Measurements from ENCODE around the gene WDPCP. TPM values are rescaled to one million over a fixed set of nuclear protein-coding genes. Genes with fewer than 3 reads are reported as not detected.

Gene WDPCP
- total and polyA plus RNA-seq, 2 of the 8 experiments (the other 6 are each of a cell fraction or from before 2014, with no cell fraction given) = 9.3 to 25.8 TPM

DNA sequence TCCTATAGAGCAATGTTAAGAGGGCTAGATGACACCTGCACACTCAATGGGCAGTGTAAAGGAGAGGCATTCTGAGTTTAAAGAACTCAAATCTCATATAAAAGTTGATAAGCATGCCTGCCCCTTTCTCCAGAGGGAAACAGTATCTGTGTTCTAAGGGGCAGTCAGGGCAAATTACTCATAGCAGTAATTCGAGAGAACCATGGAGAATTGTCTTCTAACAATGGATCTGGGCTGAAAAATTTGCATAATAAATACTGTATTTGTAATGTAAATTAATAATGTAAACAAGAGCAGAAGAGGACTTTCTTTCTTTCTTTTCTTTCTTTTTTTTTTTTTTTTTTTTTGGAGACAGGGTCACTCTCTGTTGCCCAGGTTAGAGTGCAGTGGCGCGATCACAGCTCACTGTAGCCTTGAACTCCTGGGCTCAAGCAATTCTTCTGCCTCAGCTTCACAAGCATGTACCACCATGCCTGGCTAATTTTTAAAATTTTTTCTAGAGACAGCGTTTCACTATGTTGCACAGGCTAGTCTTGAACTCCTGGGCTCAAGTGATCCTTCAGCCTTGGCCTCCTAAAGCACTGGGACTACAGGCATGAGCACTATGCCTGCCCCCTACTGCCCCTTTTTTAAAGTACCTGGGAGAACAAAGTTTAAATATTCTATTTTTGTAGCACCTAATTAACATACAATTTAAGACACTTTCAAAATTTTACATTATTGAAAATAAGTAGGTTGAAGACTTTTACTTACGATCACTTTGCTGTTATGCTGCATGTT, 467.0 kb downstream of the WDPCP start:
- Histone ChIP-seq H3K4ac (replicated peaks; ENCODE audit: insufficient read length, low read depth, low read length) (no peak overlapping the region), H3K4me2 (ENCODE audit: insufficient read depth in 1 of 2, low read depth in 2 of 2, low read length in 2 of 2) (peak overlapping the region; percentile 24 to 27; a peak in 2 of 4 replicates), H4K8ac (ENCODE audit: extremely low read depth, insufficient read depth, low read length) (no peak overlapping the region), H3K23ac (ENCODE audit: insufficient read length) (no peak overlapping the region), H2AFZ (ENCODE audit: low read length) (no peak overlapping the region), H3K56ac (replicated peaks; ENCODE audit: insufficient read length, low read depth, low read length) (no peak overlapping the region), H2BK5ac (ENCODE audit: low read depth, low read length) (no peak overlapping the region), H2AK5ac (ENCODE audit: low read depth, low read length) (no peak overlapping the region), H3K4me1 (replicated peaks in 1 of 4; ENCODE audit: control insufficient read depth in 3 of 4, insufficient read depth in 4 of 4, low read length in 3 of 4) (no peaks in the 10 kb centered on the region), H2BK12ac (ENCODE audit: low read depth, low read length) (no peak overlapping the region), H3K79me1 (ENCODE audit: low read depth, low read length) (no peaks in the 10 kb centered on the region), H2BK20ac (ENCODE audit: low read length) (no peak overlapping the region), H4K91ac (replicated peaks; ENCODE audit: insufficient read length, low read length) (no peak overlapping the region), H3K9me3 (ENCODE audit: insufficient read depth in 2 of 2, low read depth in 1 of 2, low read length in 1 of 2) (no peaks in the 10 kb centered on the region), H3K27ac (ENCODE audit: low read depth, low read length) (no peak overlapping the region), H3K23me2 (ENCODE audit: low read depth, low read length) (no peaks in the 10 kb centered on the region), H4K5ac (ENCODE audit: insufficient read length, low read depth, low read length) (no peak overlapping the region), H3K4me3 (ENCODE audit: extremely low read depth in 1 of 4, insufficient read depth in 2 of 4, low read depth in 3 of 4, low read length in 4 of 4) (0 out of 8 replicates have a peak overlapping the region, but pooled peaks of 1 of the 4 experiments have one; percentile 4), H4K20me1 (replicated peaks in 1 of 2; ENCODE audit: control insufficient read depth in 1 of 2, insufficient read depth in 2 of 2, low read length in 2 of 2) (no peaks in the 10 kb centered on the region), H3K36me3 (ENCODE audit: control insufficient read depth in 2 of 4, insufficient read depth in 4 of 4, low read length in 3 of 4) (peaks cover 0 to 9% (median 0%) of the 10 kb centered on the region in 4 experiments; a peak in 1 of 8 replicates), H3K79me2 (ENCODE audit: control insufficient read depth in 1 of 2, insufficient read depth in 2 of 2, low read length in 2 of 2) (no peaks in the 10 kb centered on the region), H3K9ac (replicated peaks in 1 of 4; ENCODE audit: extremely low read depth in 1 of 4, low read depth in 3 of 4, low read length in 3 of 4) (no peak overlapping the region), H2BK15ac (ENCODE audit: low read length) (no peak overlapping the region), H2BK120ac (replicated peaks; ENCODE audit: low read depth, low read length) (peak overlapping the region; percentile 13), H3K14ac (ENCODE audit: insufficient read length) (no peak overlapping the region), H3K27me3 (replicated peaks in 1 of 4; ENCODE audit: control insufficient read depth in 3 of 4, extremely low read depth in 1 of 4, insufficient read depth in 3 of 4, low read length in 3 of 4) (no peaks in the 10 kb centered on the region), H3K18ac (ENCODE audit: extremely low read depth, low read length) (no peak overlapping the region)
- 85% methylated on average over 3 of the region's 5 CpGs; no CpG with 5 or more reads in 1 of the 2 experiments for WGBS, 2 experiments (ENCODE audit: extremely low coverage in 1 of 2, insufficient coverage in 1 of 2, insufficient read length in 1 of 2, insufficient replicate concordance in 2 of 2, low coverage in 1 of 2, low lambda C conversion rate in 2 of 2, missing lambda C conversion rate in 1 of 2)
- ChIA-PET CTCF (ENCODE audit: partially characterized antibody) (interaction anchor here (0.6 to 0.7 kb wide), 2 partner anchors 17 to 1486 kb away, joined by 3 read pairs; no protein-coding TSS in a partner anchor), POLR2A (ENCODE audit: partially characterized antibody) (no interaction called here)
- no peak for DNase-seq (ENCODE audit: low read depth in 1 of 2, low spot score in 2 of 2)
- peak; percentile 13 for FAIRE-seq
- no peak for TF ChIP-seq SP1 (IDR thresholded peaks at IDR 0.05; ENCODE audit: low read depth, low read length)
- TF ChIP-seq GABPA (IDR thresholded peaks at IDR 0.05; ENCODE audit: borderline replicate concordance, insufficient read depth, low read length) = no peak
- no peak for TF ChIP-seq PHF8 (conservative IDR thresholded peaks at IDR 0.05; ENCODE audit: low read depth, low read length)
- TF ChIP-seq BACH1 (IDR thresholded peaks at IDR 0.05; ENCODE audit: low read length) = no peak
- no peak for TF ChIP-seq TAF7 (optimal IDR thresholded peaks at IDR 0.05; ENCODE audit: borderline replicate concordance, low read depth, low read length)
- no peak for TF ChIP-seq NANOG (IDR thresholded peaks at IDR 0.05; ENCODE audit: insufficient read depth, low read depth, low read length, poor library complexity, severe bottlenecking)
- TF ChIP-seq GTF2F1 (IDR thresholded peaks at IDR 0.05; ENCODE audit: borderline replicate concordance, low read depth, low read length) = no peak
- no peak for TF ChIP-seq CREB1 (IDR thresholded peaks at IDR 0.05)
- TF ChIP-seq SIN3A (conservative IDR thresholded peaks at IDR 0.05 in 1 of 2, IDR thresholded peaks at IDR 0.05 in 1 of 2; ENCODE audit: low read depth in 1 of 2, low read length in 2 of 2) = no peak
- peak in 1 of 2 experiments; percentile 30; a peak in 1 of 4 replicates for TF ChIP-seq RAD21 (IDR thresholded peaks at IDR 0.05 in 1 of 2, conservative IDR thresholded peaks at IDR 0.05 in 1 of 2; ENCODE audit: low read depth in 2 of 2, low read length in 2 of 2)
- TF ChIP-seq TCF12 (IDR thresholded peaks at IDR 0.05; ENCODE audit: low read depth, low read length) = no peak
- peak; percentile 74; the same call in 1 of the 2 replicates for TF ChIP-seq KDM1A (IDR thresholded peaks at IDR 0.05; ENCODE audit: borderline replicate concordance, low read length)
